H9 (cell line): ENCODE results near the gene IFT122. TPM values are rescaled to one million over a fixed set of nuclear protein-coding genes. Genes with fewer than 3 reads are reported as not detected.

Experiments used
- DNase-seq: peaks from one replicate; pipeline ENCODE4 v3.0.0-alpha.2; 2017
- H2AFZ ChIP-seq: one replicate; pipeline ENCODE4 v1.6.1; 2013; ENCODE audit warnings: mild to moderate bottlenecking, low read length, control low read depth, moderate library complexity
- H2AK5ac ChIP-seq: 2 replicates; pipeline ENCODE4 v1.6.1; 2013; ENCODE audit warnings: low read length, control low read depth, mixed read lengths; ENCODE audit not compliant: insufficient read length
- H2BK120ac ChIP-seq: one replicate; pipeline ENCODE4 v1.6.1; 2013; ENCODE audit warnings: low read depth, mild to moderate bottlenecking, low read length, control low read depth, inconsistent platforms; ENCODE audit not compliant: poor library complexity, severe bottlenecking
- H2BK12ac ChIP-seq: 2 replicates; pipeline ENCODE4 v1.6.1; 2013; ENCODE audit warnings: low read length, control low read depth, mixed read lengths, low read depth; ENCODE audit not compliant: insufficient read length
- H2BK15ac ChIP-seq: 2 replicates; pipeline ENCODE4 v1.6.1; 2013; ENCODE audit warnings: low read depth, low read length, control low read depth
- H2BK20ac ChIP-seq: one replicate; pipeline ENCODE4 v1.6.1; 2013; ENCODE audit warnings: low read depth, mild to moderate bottlenecking, low read length, control low read depth, inconsistent platforms; ENCODE audit not compliant: poor library complexity, severe bottlenecking
- H2BK5ac ChIP-seq: 2 replicates; pipeline ENCODE4 v1.6.1; 2013; ENCODE audit warnings: low read length, control low read depth, mixed read lengths; ENCODE audit not compliant: insufficient read length
- H3K14ac ChIP-seq: 2 replicates; pipeline ENCODE4 v1.6.1; 2013; ENCODE audit warnings: low read length, control low read depth; ENCODE audit not compliant: insufficient read depth
- H3K18ac ChIP-seq: 2 replicates; pipeline ENCODE4 v1.6.1; 2013; ENCODE audit warnings: low read depth, mild to moderate bottlenecking, mixed read lengths, low read length, control low read depth; ENCODE audit not compliant: insufficient read length
- H3K23ac ChIP-seq: 2 replicates; pipeline ENCODE4 v1.6.1; 2013; ENCODE audit warnings: low read length, control low read depth, mixed read lengths, low read depth; ENCODE audit not compliant: insufficient read length
- H3K23me2 ChIP-seq: 2 replicates; pipeline ENCODE4 v1.6.1; 2013; ENCODE audit warnings: low read depth, mild to moderate bottlenecking, mixed read lengths, low read length, control low read depth; ENCODE audit not compliant: insufficient read length, poor library complexity, severe bottlenecking
- H3K27ac ChIP-seq: 2 replicates; pipeline ENCODE4 v1.5.1; 2013; ENCODE audit warnings: low read length, control low read depth, mixed read lengths, low read depth; ENCODE audit not compliant: insufficient read length
- H3K27me3 ChIP-seq: 2 replicates; pipeline ENCODE4 v1.6.1; 2013; ENCODE audit warnings: low read length, control low read depth, inconsistent platforms; ENCODE audit not compliant: insufficient read depth
- H3K4ac ChIP-seq: 2 replicates; pipeline ENCODE4 v1.6.1; 2013; ENCODE audit warnings: low read depth, mild to moderate bottlenecking, control low read depth, inconsistent platforms, low read length, moderate library complexity
- H3K4me1 ChIP-seq: 2 replicates; pipeline ENCODE4 v1.6.1; 2013; ENCODE audit warnings: low read length, control low read depth, inconsistent platforms; ENCODE audit not compliant: insufficient read depth
- H3K4me2 ChIP-seq: 2 replicates; pipeline ENCODE4 v1.6.1; 2013; ENCODE audit warnings: low read length, control low read depth, mixed read lengths; ENCODE audit not compliant: insufficient read length, insufficient read depth
- H3K56ac ChIP-seq: 2 replicates; pipeline ENCODE4 v1.6.1; 2013; ENCODE audit warnings: low read depth, mild to moderate bottlenecking, mixed read lengths, low read length, control low read depth; ENCODE audit not compliant: insufficient read length
- H3K79me1 ChIP-seq: 2 replicates; pipeline ENCODE4 v1.6.1; 2013; ENCODE audit warnings: low read depth, mild to moderate bottlenecking, moderate library complexity, low read length, control low read depth, inconsistent platforms; ENCODE audit not compliant: insufficient read depth, poor library complexity, severe bottlenecking
- H3K79me2 ChIP-seq: 2 replicates; pipeline ENCODE4 v1.6.1; 2013; ENCODE audit warnings: low read length, control low read depth, inconsistent platforms; ENCODE audit not compliant: insufficient read depth
- H3K9ac ChIP-seq: 2 replicates; pipeline ENCODE4 v1.6.1; 2013; ENCODE audit warnings: low read length, control low read depth, mixed read lengths; ENCODE audit not compliant: insufficient read length; ENCODE audit errors: extremely low read depth
- H3K9me3 ChIP-seq: one replicate; pipeline ENCODE4 v1.6.1; 2013; ENCODE audit warnings: low read depth, low read length, inconsistent platforms; ENCODE audit not compliant: control insufficient read depth
- H3T11ph ChIP-seq: one replicate; pipeline ENCODE4 v1.6.1; 2013; ENCODE audit warnings: mild to moderate bottlenecking, low read length, control low read depth, inconsistent platforms
- H4K20me1 ChIP-seq: one replicate; pipeline ENCODE4 v1.6.1; 2013; ENCODE audit not compliant: control insufficient read depth, insufficient read length, insufficient read depth
- H4K5ac ChIP-seq: 2 replicates; pipeline ENCODE4 v1.6.1; 2013; ENCODE audit warnings: low read depth, mild to moderate bottlenecking, mixed read lengths, low read length, control low read depth; ENCODE audit not compliant: insufficient read length
- H4K8ac ChIP-seq: replicated peaks from 2 replicates; pipeline ENCODE4 v1.6.1; 2013; ENCODE audit warnings: low read length, control low read depth, mixed read lengths, low read depth; ENCODE audit not compliant: insufficient read length
- H4K91ac ChIP-seq: 2 replicates; pipeline ENCODE4 v1.6.1; 2013; ENCODE audit warnings: low read depth, mild to moderate bottlenecking, moderate library complexity, mixed read lengths, low read length, control low read depth; ENCODE audit not compliant: insufficient read length
- H3K27ac Mint-ChIP-seq, 3 experiments: 2 replicates in 2 of 3; 3 replicates in 1 of 3; pipeline ENCODE4 v1.8.0; 2020 to 2021; ENCODE audit warnings: mixed read lengths in 3 of 3, mild to moderate bottlenecking in 1 of 3, moderate library complexity in 1 of 3
- H3K27me3 Mint-ChIP-seq: 2 replicates; pipeline ENCODE4 v1.8.0; 2021; ENCODE audit warnings: low read depth, mild to moderate bottlenecking, moderate library complexity, mixed read lengths
- H3K36me3 Mint-ChIP-seq, 3 experiments: 2 replicates in 2 of 3; 3 replicates in 1 of 3; pipeline ENCODE4 v1.8.0; 2020 to 2021; ENCODE audit warnings: low read depth in 3 of 3, mixed read lengths in 3 of 3; ENCODE audit not compliant: insufficient read depth in 1 of 3
- H3K4me1 Mint-ChIP-seq, 2 experiments: 2 replicates each; pipeline ENCODE4 v1.8.0; 2020; ENCODE audit warnings: mixed read lengths in 2 of 2
- H3K4me3 Mint-ChIP-seq, 2 experiments: 2 replicates in 1 of 2; 3 replicates in 1 of 2; pipeline ENCODE4 v1.8.0; 2020 to 2021; ENCODE audit warnings: mild to moderate bottlenecking in 2 of 2, mixed read lengths in 2 of 2, moderate library complexity in 1 of 2
- H3K9me3 Mint-ChIP-seq, 2 experiments: 2 replicates in 1 of 2; 3 replicates in 1 of 2; pipeline ENCODE4 v1.8.0; 2020; ENCODE audit warnings: mild to moderate bottlenecking in 2 of 2, mixed read lengths in 2 of 2, moderate library complexity in 1 of 2
- WGBS: extraction: QIAGEN DNeasy Blood & Tissue Kit; methylation state at CpG from one replicate; pipeline ENCODE4 v1.1.7; 2013; ENCODE audit warnings: missing lambda C conversion rate, low lambda C conversion rate, mixed read lengths; ENCODE audit not compliant: insufficient read length; ENCODE audit errors: extremely low coverage; 5-methylcytosine and 5-hydroxymethylcytosine counted together
- total RNA-seq: library from RNA; stranded (reverse); gene quantifications from 2 replicates; pipeline ENCODE4 v1.2.1, GENCODE V29; 2021
- TF ChIP-seq, protein P1 (sequence below): fragments of 200-600 bp; sonication (generic); conservative IDR thresholded peaks from 3 replicates; pipeline ENCODE4 v1.8.0; 2021; ENCODE audit warnings: antibody characterized with exemption, mild to moderate bottlenecking

IFT122 gene
- total RNA-seq, 1 experiment from 2014 or later, result 19.3 TPM

DNA sequence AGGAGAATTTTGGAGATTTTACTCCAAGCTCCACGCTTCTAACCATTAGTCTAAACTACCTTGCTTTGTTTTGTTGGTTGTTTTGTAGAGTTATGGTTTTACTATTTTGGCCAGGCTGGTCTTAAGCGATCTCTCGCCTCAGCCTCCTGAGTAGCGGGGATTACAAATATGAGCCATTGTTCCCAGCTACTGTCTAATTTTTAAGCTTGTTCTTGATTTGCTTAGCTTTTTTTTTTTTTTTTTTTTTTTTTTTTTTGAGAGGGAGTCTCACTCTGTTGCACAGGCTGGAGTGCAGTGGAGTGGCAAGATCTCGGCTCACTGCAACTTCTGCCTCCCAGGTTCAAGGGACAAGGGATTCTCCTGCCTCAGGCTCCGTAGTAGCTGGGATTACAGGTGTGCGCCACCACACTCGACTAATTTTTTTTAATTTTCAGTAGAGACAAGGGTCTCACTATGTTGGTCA, 40.1 kb upstream of the IFT122 start:
- H3K4me3 Mint-ChIP-seq, result peak overlapping the region; percentile 97 to 99; a peak in 3 of 5 replicates
- Histone ChIP-seq H3K4ac (no peak overlapping the region), H3K56ac (no peak overlapping the region), H2BK120ac (no peak overlapping the region), H4K8ac (no peak overlapping the region), H3K14ac (no peak overlapping the region), H3K4me2 (peak overlapping the region; percentile 72), H2AFZ (peak overlapping the region; percentile 26), H2BK12ac (no peak overlapping the region), H3K27ac (no peak overlapping the region), H2AK5ac (no peak overlapping the region), H4K91ac (no peak overlapping the region), H3K4me1 (peaks cover 5% of the 10 kb centered on the region; the same call in 1 of the 2 replicates), H2BK5ac (no peak overlapping the region), H2BK20ac (no peak overlapping the region), H2BK15ac (no peak overlapping the region), H3K23ac (no peak overlapping the region), H4K5ac (no peak overlapping the region), H3K9me3 (no peaks in the 10 kb centered on the region), H3K18ac (no peak overlapping the region), H3K23me2 (peaks cover 5% of the 10 kb centered on the region), H3K79me1 (peaks cover 12% of the 10 kb centered on the region), H4K20me1 (no peaks in the 10 kb centered on the region), H3K9ac (no peak overlapping the region), H3T11ph (no peak overlapping the region), H3K79me2 (peaks cover 20% of the 10 kb centered on the region; the same call in 1 of the 2 replicates), H3K27me3 (no peaks in the 10 kb centered on the region)
- TF ChIP-seq, protein P1, sequence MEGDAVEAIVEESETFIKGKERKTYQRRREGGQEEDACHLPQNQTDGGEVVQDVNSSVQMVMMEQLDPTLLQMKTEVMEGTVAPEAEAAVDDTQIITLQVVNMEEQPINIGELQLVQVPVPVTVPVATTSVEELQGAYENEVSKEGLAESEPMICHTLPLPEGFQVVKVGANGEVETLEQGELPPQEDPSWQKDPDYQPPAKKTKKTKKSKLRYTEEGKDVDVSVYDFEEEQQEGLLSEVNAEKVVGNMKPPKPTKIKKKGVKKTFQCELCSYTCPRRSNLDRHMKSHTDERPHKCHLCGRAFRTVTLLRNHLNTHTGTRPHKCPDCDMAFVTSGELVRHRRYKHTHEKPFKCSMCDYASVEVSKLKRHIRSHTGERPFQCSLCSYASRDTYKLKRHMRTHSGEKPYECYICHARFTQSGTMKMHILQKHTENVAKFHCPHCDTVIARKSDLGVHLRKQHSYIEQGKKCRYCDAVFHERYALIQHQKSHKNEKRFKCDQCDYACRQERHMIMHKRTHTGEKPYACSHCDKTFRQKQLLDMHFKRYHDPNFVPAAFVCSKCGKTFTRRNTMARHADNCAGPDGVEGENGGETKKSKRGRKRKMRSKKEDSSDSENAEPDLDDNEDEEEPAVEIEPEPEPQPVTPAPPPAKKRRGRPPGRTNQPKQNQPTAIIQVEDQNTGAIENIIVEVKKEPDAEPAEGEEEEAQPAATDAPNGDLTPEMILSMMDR, result no peak; the same call in 2 of the 3 replicates
- WGBS, result no CpG with 5 or more reads among the region's 8 CpGs
- no peaks in the 10 kb centered on the region; the same call in 1 of the 2 replicates for H3K27me3 Mint-ChIP-seq
- DNase-seq, result no peak
- H3K36me3 Mint-ChIP-seq, result peaks cover 5 to 18% (median 14%) of the 10 kb centered on the region in 3 experiments; a peak in 6 of 7 replicates
- H3K27ac Mint-ChIP-seq, result peak overlapping the region; percentile 88 to 99 (median 97); a peak in 4 of 7 replicates
- H3K9me3 Mint-ChIP-seq, result no peaks in the 10 kb centered on the region
- H3K4me1 Mint-ChIP-seq, result peaks cover 13 to 15% of the 10 kb centered on the region in 2 experiments
